Activated T-helper 1 cell treated with anti-CD3 and anti-CD28 coated beads, Interleukin-12 subunit alpha, Interleukin-12 subunit beta, Interleukin-2, Interleukin-4 antibody, amounts not matched to agents 30 ng/mL and 10 ng/mL and 1 ng/mL, durations not matched to agents 14 hours and 24 hours and 36 hours (primary cell): ENCODE measurements around the gene SMTN. TPM values are rescaled to one million over a fixed set of nuclear protein-coding genes. Genes with fewer than 3 reads are reported as not detected.

Experiments used
- DNase-seq: peaks from one replicate; pipeline ENCODE4 v3.0.0; 2021; ENCODE audit warnings: low spot score
- H3K27ac Mint-ChIP-seq: one replicate; pipeline ENCODE4 v1.8.0; 2021; ENCODE audit warnings: mild to moderate bottlenecking, mixed read lengths
- H3K27me3 Mint-ChIP-seq: one replicate; pipeline ENCODE4 v1.8.0; 2022; ENCODE audit warnings: mild to moderate bottlenecking, moderate library complexity, mixed read lengths; ENCODE audit not compliant: insufficient read depth
- H3K36me3 Mint-ChIP-seq: one replicate; pipeline ENCODE4 v1.8.0; 2021; ENCODE audit warnings: low read depth, mixed read lengths
- H3K4me1 Mint-ChIP-seq: one replicate; pipeline ENCODE4 v1.8.0; 2021; ENCODE audit warnings: low read depth, mixed read lengths
- H3K4me3 Mint-ChIP-seq: one replicate; pipeline ENCODE4 v1.8.0; 2021; ENCODE audit warnings: mild to moderate bottlenecking, moderate library complexity, mixed read lengths
- H3K9me3 Mint-ChIP-seq: one replicate; pipeline ENCODE4 v1.8.0; 2021; ENCODE audit warnings: mixed read lengths
- intact Hi-C: fragments of 100-400 bp; cut with micrococcal nuclease; formaldehyde crosslinking; loops from one replicate; pipeline ENCODE4 v1.15.1; 2024
- total RNA-seq: library from RNA; stranded (reverse); gene quantifications from 2 replicates; pipeline ENCODE4 v1.2.3, GENCODE V29; 2022

SMTN gene
- 10.2 and 13.7 TPM in 2 replicates for total RNA-seq

GRCh38 chr22:31080848-31081649, at the start of gene SMTN:
SMTN (plus strand) TSS chr22:31081318; CDS start chr22:31083259, 1,941 bp downstream.
- intact Hi-C loops, result loop anchor here (1.0 to 10.0 kb wide), 3 partner anchors 131 to 864 kb away; partner anchors contain the start of genes LIMK2 and YWHAH
- H3K27me3 Mint-ChIP-seq, result no peaks in the 10 kb centered on the region
- peaks cover 40% of the 10 kb centered on the region for H3K4me1 Mint-ChIP-seq
- peak within 1 kb of the TSS; percentile 29 for H3K27ac Mint-ChIP-seq
- no peaks in the 10 kb centered on the region for H3K36me3 Mint-ChIP-seq
- DNase-seq, result peak; percentile 84
- peak within 1 kb of the TSS; percentile 92 for H3K4me3 Mint-ChIP-seq
- H3K9me3 Mint-ChIP-seq, result no peaks in the 10 kb centered on the region

- no peak overlapping the region for H3K4me3 Mint-ChIP-seq
- no peaks in the 10 kb centered on the region for H3K9me3 Mint-ChIP-seq
- no peaks in the 10 kb centered on the region for H3K27me3 Mint-ChIP-seq
- no peak overlapping the region for H3K27ac Mint-ChIP-seq
- no peaks in the 10 kb centered on the region for H3K4me1 Mint-ChIP-seq
- no peaks in the 10 kb centered on the region for H3K36me3 Mint-ChIP-seq
- DNase-seq, result no peak
- intact Hi-C loops, result no loop called here
These were observed 44.2 kb upstream of the SMTN start for GRCh38 chr22:31036671-31037550.

- intact Hi-C loops, result no loop called here
- Mint-ChIP-seq H3K9me3 (no peaks in the 10 kb centered on the region), H3K36me3 (no peaks in the 10 kb centered on the region), H3K27me3 (no peaks in the 10 kb centered on the region), H3K4me3 (no peak overlapping the region), H3K4me1 (no peaks in the 10 kb centered on the region), H3K27ac (no peak overlapping the region)
- no peak for DNase-seq
These were observed 42.4 kb upstream of the SMTN start for GRCh38 chr22:31038686-31039085.

DNA sequence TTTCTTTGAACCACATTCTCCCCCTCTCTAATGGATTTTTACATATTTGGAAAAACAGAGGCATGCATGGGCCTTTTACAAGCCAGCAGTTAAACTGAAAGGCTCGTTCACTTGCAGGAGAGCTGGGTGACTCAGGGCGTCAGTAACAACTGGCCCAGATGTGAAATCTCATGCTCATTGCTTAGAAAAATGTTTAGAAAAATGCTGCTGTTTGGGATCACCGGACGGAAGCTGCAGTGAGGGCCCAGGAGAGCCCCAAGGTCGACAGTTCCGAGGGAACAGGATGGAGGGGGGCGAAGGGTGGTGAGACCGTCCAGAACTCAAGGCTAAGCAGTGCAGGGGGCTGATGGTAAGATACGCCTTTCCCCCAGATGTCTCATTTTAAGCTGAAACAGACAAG, 41.7 kb upstream of the SMTN start:
- Mint-ChIP-seq H3K27me3 (no peaks in the 10 kb centered on the region), H3K27ac (no peak overlapping the region), H3K36me3 (no peaks in the 10 kb centered on the region), H3K4me3 (no peak overlapping the region), H3K9me3 (no peaks in the 10 kb centered on the region), H3K4me1 (no peaks in the 10 kb centered on the region)
- intact Hi-C loops, result no loop called here
- no peak for DNase-seq

DNA sequence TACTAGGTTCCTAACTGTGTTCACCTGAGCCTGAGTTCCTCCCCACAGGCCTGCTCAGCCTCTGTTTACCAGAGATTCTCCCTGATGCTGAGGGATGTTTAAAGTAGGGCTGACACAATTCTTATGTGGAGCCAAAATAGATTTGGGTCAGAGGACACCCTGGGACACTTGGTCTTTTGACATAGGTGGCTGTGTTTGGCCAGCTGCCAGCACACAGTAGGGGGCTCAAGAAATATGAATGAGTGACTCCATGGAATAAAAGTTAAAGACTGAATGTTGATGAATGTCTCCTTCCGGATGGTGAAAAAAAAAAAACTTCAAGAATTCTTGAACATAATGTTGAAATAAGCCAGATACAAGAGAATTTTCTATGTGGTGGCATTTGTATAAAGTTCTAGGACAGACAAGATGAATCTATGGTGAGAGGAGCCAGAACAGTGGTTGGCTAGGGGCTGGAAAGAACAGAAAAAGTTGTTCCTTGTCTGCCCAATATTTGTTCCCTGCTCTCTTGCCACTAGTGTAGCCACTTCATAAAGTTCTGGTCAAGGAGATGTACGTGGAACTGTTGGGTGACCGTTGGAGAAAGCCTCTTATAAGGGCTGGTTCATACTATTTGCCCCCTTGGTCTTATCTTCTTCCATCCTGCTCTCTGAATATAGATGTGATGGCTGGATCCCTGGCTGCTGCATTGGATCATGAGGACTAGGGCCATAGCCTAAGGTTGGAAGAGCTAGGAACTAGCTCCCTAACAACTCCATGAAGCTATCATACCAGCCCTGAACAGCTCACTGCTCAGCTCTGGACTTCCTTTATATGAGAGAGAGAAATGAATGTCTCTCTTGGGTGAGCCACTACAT, 40.3 kb upstream of the SMTN start:
- Mint-ChIP-seq H3K27ac (no peak overlapping the region), H3K9me3 (no peaks in the 10 kb centered on the region), H3K4me1 (no peaks in the 10 kb centered on the region), H3K4me3 (no peak overlapping the region), H3K27me3 (no peaks in the 10 kb centered on the region), H3K36me3 (no peaks in the 10 kb centered on the region)
- DNase-seq, result no peak
- intact Hi-C loops, result no loop called here

- no peaks in the 10 kb centered on the region for H3K36me3 Mint-ChIP-seq
- no peaks in the 10 kb centered on the region for H3K9me3 Mint-ChIP-seq
- intact Hi-C loops, result no loop called here
- H3K4me3 Mint-ChIP-seq, result no peak overlapping the region
- peaks cover 5% of the 10 kb centered on the region for H3K4me1 Mint-ChIP-seq
- no peak for DNase-seq
- H3K27ac Mint-ChIP-seq, result no peak overlapping the region
- no peaks in the 10 kb centered on the region for H3K27me3 Mint-ChIP-seq
These were observed 36.8 kb upstream of the SMTN start for GRCh38 chr22:31044262-31044861.

DNA sequence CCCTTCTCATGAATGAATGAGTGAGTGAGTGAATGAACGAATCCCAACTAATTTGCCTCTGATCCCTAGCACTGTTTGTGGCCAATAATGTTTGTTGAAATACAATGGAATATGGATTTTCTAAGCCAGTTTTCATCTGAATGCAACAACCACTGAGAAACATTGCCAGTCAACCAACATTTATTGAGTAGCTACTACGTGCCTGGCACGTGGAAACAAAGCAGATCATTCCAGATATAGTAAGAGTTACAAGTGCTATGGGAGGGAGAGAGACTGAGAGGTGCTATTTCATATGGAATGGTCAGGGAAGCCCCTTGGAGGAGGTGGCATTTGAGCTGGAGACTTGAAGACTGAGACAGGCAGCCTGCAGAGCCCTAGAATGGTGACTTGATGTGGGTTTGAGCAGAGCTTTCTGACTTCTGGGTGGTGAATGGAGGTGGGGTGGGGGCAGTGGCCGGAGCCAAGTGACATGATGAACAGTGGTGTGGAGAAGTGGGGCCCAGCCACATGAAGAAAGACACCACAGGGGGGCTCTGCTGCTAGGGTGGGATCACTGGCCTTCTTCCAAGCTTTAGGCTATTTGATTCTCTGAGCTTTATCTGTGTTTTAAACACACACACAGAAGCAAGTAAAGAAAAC, 35.1 kb upstream of the SMTN start:
- intact Hi-C loops, result no loop called here
- H3K27ac Mint-ChIP-seq, result no peak overlapping the region
- H3K9me3 Mint-ChIP-seq, result no peaks in the 10 kb centered on the region
- no peaks in the 10 kb centered on the region for H3K27me3 Mint-ChIP-seq
- H3K4me3 Mint-ChIP-seq, result no peak overlapping the region
- no peak for DNase-seq
- H3K4me1 Mint-ChIP-seq, result peaks cover 5% of the 10 kb centered on the region
- H3K36me3 Mint-ChIP-seq, result no peaks in the 10 kb centered on the region

DNA sequence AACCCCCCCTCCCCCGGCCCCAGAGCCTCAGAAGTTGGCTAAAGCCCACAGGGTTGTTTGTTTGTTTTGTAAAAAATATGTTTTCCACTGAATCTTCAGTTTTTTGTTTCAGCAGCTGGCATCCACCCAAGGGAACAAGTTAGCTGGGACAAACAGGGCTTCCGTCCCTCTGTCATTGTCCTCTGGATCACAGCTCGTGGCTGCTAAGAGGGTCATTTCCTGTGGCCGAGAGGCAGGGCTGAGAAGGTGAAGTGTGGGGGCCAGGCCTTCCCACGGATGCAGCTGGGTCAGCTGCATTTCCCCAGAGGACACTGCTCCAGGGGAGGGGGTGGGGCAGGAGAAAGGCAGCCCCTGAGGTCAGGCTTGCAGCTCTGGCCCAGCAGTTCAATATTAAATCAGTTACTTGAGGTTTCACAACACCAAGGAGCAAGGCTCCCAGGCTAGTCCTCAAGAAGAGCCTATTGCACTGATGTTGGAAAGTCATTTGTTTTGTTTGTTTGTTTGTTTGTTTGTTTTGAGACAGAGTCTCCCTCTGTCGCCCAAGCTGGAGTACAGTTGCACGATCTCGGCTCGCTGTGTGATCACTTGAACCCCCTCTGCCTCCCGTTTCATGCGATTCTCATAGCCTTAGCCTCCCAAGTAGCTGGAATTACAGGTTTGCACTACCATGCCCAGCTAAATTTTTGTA, 34.4 kb upstream of the SMTN start:
- DNase-seq, result no peak
- no peaks in the 10 kb centered on the region for H3K27me3 Mint-ChIP-seq
- no peak overlapping the region for H3K4me3 Mint-ChIP-seq
- no peaks in the 10 kb centered on the region for H3K36me3 Mint-ChIP-seq
- intact Hi-C loops, result no loop called here
- H3K4me1 Mint-ChIP-seq, result peaks cover 5% of the 10 kb centered on the region
- H3K27ac Mint-ChIP-seq, result no peak overlapping the region
- no peaks in the 10 kb centered on the region for H3K9me3 Mint-ChIP-seq

DNA sequence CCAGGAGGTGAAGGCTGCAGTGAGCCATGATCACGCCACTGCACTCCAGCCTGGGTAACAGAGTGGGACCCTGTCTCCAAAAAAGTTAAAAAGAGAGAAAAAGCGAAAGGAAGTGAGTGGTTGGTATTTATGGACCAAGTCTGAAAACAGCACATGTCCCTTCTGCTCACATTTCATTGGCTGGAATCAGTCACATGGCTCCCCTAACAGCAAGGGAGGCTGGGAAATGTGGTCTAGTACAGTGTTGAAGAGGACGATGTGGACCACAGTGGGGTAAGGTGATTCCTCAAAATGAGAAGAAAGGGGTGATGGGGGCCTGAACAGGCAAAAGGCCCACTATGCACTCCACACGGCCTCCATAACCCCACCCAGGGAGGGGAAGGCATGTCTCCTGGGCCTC, 32.5 kb upstream of the SMTN start:
- no peak overlapping the region for H3K27ac Mint-ChIP-seq
- DNase-seq, result no peak
- no peaks in the 10 kb centered on the region for H3K27me3 Mint-ChIP-seq
- intact Hi-C loops, result no loop called here
- H3K9me3 Mint-ChIP-seq, result no peaks in the 10 kb centered on the region
- no peak overlapping the region for H3K4me3 Mint-ChIP-seq
- H3K4me1 Mint-ChIP-seq, result peaks cover 5% of the 10 kb centered on the region
- H3K36me3 Mint-ChIP-seq, result no peaks in the 10 kb centered on the region

- H3K4me3 Mint-ChIP-seq, result no peak overlapping the region
- no peak for DNase-seq
- H3K4me1 Mint-ChIP-seq, result peaks cover 5% of the 10 kb centered on the region
- no peaks in the 10 kb centered on the region for H3K9me3 Mint-ChIP-seq
- intact Hi-C loops, result no loop called here
- no peak overlapping the region for H3K27ac Mint-ChIP-seq
- no peaks in the 10 kb centered on the region for H3K27me3 Mint-ChIP-seq
- no peaks in the 10 kb centered on the region for H3K36me3 Mint-ChIP-seq
These were observed 31.2 kb upstream of the SMTN start for GRCh38 chr22:31049815-31050420.

- Mint-ChIP-seq H3K4me3 (no peak overlapping the region), H3K36me3 (no peaks in the 10 kb centered on the region), H3K4me1 (no peaks in the 10 kb centered on the region), H3K27ac (no peak overlapping the region), H3K27me3 (no peaks in the 10 kb centered on the region), H3K9me3 (no peaks in the 10 kb centered on the region)
- intact Hi-C loops, result no loop called here
- no peak for DNase-seq
These were observed 25.9 kb upstream of the SMTN start for GRCh38 chr22:31055117-31055634.
